Daoy (cell line): ENCODE results near the gene COL27A1. TPM values are rescaled to one million over a fixed set of nuclear protein-coding genes. Genes with fewer than 3 reads are reported as not detected.

Experiments
- DNase-seq: peaks from one replicate; pipeline ENCODE4 v3.0.0-alpha.2; 2015; ENCODE audit warnings: low read depth
- total RNA-seq: library from RNA; depleted of rRNA; stranded (reverse); fragments of >200 nt; shearing (Covaris generic); gene quantifications from 2 replicates; pipeline ENCODE4 v1.2.3, GENCODE V29; 2014

The COL27A1 gene
- total RNA-seq, 1 experiment from 2014 or later: 7.8 TPM

DNA sequence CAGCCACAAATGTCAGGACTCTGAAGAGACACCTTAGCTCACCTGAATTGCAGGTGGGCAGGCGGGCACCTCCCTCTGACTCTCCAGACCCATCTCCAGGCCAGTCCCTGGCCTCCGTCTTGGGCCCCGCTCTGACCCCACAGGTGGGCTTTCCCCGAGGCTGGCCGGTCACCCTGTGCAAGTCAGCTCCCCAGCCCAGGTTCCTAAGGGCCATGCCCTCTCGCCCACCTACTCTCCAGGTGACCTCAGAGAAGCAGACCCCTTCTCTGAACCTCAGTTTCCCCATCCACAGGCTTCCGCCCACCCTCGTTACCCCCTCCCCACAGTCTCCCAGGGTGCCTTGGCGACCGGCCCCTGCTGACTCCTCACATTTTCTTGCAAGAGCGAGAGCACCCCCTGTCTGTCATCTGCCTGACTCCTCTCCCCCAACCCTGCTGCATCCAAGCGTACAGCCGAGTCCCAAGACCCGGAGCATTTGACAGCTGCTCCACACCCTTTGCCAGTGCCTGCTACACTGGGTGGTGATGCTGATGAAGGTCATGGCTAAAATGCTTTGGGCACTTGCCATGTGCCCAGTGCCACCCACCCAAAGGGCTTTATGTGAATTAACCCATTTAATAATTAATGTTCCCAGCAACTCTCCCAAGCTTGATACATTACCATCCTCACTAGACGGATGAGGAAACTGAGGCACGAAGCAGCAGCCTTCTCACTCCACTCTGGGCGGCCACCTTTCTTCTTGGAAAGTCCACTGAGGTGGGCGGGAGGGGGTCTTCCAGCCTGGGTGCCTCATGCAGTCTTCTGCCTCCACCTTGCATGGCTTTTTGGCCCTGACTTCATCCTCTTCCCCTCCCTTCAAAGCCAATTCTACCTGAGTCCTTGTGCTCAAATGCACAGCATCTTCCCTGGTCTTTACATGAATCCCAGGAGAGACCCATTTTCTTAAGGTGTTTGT, 116.5 kb downstream of the COL27A1 start:
- DNase-seq: no peak

DNA sequence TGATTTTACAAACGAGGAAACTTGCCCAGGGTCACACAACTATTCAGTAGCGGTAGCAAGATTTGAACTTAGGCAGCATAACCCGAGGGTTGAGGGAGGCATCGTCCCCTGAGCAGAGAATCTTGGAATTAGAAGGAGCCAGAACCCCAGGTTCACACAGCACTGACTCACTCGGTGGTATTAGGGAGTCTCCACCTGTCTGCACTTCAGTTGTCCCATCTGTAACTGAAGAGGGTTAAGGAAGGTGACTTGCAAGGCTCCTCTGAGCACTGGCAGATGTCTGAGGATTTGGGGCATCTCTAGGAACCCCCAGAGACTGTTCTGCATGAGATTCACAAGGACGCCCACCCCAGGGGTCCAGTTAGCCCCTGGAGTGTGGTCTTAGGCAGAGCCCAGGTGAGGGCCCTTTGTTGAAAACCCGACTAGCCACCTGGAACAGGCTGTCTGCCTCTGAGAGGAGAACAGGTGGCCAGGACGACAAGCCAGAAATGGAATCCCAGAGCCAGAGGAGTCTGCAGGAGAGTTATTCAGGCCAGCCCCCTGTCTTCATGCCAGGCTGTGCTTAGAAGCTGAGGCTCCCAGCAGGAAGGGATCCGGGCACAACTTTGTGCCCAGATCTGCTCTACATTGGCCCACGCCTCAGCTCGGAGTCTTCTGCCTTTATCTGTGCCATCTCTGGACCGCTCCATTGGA, 117.5 kb downstream of the COL27A1 start:
- DNase-seq: no peak

DNA sequence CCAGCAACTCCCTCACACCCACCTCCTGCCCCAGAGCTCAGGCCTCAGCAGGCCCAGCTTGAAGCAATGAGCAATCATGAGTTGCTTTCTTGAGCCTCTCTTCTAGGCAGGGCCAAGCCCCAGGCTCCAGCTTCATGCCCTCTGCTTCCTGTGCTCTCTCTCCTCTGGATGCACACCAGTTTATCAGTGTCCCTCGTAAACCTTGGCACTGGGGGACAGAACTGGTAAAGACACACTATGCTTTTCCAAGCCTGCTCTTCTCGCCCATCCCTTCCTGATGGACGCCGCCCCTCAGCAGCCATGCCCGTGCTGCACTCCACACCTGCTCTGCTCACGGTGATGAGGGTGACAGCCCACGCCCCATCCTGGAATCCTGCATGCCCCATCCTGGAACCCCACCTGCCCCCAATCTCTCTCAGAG, 118.1 kb downstream of the COL27A1 start:
- peak; percentile 3 for DNase-seq

DNA sequence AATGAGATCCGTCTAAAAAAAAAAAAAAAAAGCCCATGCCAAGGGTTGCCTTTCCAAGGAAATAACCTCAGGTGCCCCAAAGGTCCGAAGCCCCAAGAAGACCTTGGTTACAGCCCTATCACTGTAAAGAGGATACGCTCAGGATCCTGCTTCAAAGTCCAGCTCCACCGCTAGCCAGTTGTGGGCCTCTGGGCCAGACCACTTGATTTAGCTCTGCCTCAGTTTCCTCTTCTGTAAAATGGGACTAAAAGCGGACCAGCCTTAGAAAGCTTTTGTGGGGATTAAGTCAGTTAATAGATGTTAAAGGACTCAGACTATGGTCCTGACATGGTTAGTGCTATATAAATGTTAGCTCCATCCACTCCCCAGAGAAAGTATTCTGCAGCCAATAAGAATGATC, 118.9 kb downstream of the COL27A1 start:
- no peak for DNase-seq

DNA sequence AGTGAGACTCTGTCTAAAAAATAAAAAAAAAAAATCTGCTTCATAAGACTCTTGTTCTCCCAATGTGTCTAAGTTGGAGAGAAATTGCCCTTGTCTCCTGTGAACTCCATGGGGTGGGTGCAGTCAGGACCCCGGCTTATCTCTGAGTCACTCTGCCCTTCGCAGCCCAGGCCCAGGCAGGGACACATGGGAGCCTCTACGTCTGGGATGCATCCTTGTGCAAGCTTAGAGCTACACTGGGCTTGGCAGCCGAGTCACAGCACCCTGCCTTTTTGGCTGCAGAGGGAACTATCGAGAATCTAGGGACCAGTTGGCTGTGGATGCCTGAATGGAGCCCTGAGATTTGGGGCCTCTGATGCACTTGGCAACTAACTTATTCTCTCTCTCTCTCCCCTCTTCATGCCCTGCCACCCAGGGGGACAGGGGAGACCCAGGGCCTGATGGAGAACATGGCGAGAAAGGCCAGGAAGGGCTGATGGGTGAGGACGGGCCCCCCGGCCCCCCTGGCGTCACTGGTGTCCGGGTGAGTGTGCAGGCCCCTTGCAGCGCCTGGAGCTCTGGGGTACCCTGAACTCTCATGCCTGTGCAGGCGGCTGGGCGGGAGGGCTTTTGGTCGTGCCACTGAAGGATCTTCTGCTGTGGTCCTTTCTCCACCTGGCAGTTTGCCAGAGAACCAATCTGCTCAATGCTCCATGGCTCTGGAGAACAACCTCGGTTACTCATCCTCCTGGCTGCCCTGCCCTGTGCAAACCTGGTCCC, 120.1 kb downstream of the COL27A1 start:
- peak; percentile 33 for DNase-seq

DNA sequence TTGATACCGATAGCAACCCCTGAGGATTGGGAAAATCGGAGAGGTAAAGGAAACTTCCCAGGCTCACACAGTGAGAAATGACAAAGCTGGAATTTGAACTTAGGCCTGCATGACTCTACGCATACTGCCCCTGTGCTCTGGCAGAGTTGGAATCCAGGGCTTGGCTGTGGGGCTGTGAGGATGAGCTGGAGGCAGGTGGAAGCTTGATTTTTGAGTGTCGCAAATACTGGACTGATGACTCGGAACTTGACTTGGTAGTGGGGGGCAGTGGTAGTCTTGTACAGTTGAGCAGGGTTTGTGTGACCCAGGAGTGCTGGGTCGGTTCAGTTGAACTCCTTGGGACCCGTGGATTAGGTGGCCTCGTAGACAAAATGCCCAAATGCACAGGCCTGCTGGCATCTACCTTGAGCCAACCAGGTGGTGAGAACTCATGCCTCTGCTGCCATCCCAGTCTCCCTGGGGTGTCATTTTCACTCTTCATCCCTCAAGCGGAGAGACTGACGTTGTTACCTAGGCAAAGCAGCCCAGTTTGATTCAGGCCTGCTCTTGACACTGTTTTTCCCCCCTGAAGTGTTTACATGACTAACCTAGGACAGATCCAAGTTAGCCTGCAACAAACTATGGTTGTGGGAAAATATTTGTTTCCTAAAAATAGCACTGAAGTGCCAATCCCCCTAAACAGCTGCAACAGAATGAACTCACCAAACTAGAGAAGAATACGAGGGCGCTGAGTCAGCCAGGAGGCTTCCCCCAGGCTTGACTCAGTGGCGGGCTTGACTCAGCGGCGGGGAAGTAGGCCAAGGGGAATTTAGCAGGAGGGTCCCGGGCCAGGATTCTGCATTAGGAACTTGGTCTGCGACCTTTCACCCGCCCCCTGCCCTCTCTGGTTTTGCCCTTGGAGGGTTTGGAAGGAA, 121.8 kb downstream of the COL27A1 start:
- peak; percentile 93 for DNase-seq

DNA sequence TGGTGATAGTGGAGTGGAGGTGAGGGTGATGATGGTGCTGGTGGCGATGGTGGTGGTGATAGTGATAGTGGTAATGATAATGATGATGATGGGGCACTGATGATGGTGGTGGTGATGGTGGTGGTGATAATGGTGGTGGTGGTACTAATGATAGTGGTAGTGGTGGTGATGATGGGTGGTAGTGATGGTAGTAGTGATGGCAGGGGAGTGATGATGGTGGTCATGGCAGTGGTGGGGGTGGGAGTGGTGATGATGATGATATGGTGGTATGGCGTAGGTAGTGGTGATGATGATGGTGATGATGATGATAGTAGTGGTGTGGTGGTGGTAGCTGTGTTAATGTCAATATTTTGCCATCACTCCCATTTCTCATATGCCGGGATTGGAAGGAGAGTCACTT, 123.0 kb downstream of the COL27A1 start:
- DNase-seq: no peak

DNA sequence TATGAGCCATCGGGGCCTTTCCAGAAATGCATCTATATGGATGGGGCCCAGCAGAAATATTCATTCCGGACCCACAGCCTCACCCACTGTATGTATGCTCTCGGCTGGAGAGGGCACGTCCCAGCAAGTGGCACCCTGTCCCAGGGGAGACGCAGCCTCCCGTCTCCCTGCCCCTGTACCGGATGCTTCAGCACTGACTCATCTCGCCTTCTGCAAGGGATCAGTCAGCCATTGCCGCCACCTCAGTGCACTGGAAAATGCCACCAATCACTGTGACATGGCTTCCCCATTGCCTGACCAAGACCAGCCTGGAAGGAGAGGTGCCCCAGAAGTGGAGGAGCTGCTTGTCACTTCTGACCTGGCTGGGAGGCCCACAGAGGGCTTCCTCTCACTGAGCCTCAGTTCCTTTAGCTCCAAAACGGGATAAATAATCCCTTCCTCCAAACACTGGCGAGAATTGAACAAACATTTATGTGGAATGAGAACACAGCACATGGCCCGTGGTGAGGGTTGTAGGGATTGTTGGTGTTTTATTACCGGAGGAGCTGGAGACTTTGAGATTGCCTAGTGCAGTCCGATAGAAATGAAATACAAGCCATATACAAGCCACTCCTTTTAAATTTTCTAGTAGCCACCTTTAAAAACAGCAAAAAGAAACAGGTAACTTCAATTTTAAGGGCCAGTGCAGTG, 123.7 kb downstream of the COL27A1 start:
- DNase-seq: peak; percentile 90

DNA sequence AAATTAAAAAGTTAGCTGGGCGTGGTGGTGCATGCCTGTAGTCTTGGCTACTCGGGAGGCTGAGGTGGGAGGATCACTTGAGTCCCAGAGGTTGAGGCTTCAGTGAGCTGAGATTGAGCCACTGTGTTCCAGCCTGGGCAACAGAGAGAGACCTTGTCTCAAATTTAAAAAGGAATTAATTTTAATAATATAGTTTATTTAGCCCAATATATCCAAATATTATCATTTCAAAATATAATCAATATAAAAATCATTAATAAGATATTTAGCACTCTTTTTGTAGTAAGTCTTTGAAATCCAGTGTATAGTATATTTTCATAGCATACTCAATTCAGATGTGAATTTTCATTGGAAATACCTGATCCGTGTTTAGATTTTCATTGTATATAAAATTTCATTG, 124.4 kb downstream of the COL27A1 start:
- DNase-seq: no peak

DNA sequence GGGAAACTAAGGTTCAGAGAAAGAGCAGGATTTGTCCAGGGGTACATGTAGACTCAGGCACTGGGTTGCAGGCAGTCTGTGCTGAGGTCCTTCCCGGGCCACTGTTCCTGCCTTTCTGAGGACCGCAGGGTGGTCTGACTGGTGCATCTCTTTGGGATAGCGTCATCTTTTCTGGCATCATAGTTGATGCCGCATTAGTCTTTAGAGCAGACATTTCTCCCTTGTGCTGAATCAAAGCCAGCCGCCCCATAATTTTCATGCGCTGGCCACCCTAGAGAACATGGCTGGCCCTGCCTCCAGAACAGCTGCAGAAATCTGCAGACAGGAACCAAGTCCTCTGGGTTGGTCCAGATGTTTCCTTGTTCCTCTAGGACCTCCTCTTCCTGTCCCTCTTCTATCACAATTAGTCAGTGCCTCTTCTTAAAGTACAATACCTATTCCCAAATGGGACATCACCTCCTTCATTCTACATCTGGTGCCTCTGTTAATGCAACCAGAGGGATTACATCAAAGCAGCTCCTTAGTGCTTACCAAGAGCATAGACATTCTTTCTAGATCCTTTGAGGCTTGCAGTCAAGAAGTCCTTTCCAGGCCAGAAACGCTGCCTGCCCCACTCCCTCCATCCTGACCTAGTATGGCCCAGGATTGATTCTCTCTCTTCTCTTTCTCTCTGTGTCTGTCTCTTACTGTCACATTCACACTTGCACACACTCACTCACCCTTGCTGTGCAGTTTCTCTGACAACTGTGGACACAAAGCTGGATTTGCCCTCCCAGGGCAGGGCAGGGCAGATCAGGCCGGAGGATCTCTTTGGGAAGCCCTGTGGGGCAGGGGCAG, 125.5 kb downstream of the COL27A1 start:
- DNase-seq: peak; percentile 0

DNA sequence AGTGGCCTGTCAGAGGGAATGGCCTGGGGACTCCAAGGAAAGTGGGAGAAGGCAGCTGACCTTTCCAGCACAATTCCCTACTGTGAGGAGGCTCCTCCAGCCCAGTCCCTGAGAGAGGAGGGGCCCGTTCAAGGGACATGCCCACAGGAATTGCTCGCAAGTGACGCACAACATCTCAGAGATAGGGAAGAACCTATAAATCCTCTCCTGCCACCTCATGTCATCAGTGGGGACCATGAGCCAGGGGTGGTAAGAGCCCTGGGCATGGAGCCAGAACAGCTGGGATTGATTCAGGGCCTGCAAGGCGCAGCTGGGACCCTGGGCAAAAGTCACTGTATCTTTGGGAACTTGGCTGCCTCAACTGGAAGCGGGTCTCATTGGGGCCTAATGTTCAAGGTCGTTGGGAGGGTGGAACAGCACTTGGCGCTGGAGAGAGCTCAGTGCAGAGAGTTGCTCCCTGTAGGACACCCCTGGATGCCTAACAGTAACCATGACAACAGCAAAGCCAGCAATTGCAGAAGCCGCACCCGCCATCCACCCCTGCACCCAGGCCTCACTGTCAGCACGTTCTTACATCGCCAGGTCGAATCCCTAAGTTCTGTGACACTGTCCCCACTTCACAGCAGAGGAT, 126.3 kb downstream of the COL27A1 start:
- DNase-seq: peak; percentile 70

DNA sequence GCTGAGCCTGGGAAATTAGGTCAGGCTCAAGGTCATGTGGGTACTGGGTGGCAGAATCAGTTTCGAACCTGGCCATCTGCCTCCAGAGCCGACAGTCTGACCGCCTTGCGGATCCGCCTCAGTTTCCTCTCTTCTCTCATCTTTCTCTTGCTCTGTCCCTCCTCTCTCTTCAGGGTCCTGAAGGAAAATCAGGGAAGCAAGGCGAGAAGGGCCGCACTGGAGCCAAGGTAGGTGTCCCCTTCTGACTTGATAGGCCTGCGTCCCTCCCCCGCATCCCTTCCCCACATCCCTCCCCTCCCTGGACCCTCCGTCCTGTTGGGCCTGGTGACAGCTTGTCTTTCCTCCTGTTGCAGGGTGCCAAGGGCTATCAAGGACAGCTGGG, 126.8 kb downstream of the COL27A1 start:
- no peak for DNase-seq

DNA sequence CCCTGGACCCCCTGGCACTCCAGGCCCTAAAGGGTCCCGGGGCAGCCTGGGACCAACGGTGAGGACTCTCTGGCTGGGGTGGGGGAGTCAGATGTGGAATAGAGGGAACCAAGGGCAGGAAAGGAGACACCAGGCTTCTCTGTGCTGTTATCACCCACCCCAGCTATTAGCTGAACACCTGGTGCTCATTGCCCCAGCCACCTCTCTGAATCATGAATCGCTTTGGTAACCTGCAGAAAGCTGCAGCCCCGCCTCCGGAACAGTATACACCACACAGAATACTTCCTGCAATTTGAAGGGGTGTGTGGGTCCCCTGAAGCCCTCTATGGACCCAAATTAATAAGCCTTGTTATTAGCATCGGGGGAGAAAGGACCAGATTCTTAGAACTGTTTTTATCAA, 127.2 kb downstream of the COL27A1 start:
- DNase-seq: peak; percentile 17

DNA sequence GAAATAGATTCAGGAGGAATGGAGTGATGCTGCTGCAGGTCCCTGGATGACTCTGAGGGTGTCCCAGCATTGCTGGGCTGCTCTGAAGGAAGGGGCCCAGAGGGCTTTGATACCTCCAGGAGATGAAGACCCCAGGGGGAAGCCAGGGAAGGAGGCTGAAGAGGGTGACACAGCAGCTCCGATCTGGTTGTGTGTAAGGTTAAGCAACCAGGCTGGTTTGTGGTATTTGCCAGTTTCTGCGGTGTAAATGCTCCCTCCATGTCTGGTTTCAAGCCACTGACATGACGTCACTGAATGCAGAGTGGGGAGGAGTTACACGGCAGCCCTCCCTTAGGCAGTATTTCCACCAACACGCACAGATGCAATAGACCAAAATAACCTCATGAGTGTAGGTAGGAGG, 127.6 kb downstream of the COL27A1 start:
- DNase-seq: peak; percentile 89

DNA sequence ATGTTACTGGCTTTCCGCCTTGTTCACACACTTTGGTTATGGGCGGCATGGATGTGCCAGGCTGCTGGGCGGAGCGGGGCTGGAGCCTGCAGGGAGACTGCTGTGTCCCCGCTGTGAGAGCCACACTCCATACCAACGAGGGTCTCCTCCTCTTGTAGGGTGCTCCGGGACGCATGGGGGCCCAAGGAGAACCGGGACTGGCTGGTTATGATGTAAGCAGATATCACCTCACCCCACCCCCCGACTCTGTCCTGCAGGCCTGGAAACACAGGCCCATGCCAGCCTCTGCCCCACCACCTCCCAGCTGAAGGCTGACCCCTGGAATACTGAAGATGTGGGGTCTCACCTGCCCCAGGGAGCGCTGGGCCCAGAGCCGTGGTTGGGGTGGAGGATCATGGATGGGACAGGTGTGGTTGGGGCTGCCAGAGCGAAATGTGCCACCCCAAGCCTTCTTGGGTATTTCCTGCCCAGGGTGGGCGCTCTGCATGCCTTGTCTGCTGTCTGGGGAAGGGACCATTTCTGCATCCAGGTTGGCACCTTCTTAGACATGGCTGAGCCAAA, 128.3 kb downstream of the COL27A1 start:
- peak; percentile 9 for DNase-seq

DNA sequence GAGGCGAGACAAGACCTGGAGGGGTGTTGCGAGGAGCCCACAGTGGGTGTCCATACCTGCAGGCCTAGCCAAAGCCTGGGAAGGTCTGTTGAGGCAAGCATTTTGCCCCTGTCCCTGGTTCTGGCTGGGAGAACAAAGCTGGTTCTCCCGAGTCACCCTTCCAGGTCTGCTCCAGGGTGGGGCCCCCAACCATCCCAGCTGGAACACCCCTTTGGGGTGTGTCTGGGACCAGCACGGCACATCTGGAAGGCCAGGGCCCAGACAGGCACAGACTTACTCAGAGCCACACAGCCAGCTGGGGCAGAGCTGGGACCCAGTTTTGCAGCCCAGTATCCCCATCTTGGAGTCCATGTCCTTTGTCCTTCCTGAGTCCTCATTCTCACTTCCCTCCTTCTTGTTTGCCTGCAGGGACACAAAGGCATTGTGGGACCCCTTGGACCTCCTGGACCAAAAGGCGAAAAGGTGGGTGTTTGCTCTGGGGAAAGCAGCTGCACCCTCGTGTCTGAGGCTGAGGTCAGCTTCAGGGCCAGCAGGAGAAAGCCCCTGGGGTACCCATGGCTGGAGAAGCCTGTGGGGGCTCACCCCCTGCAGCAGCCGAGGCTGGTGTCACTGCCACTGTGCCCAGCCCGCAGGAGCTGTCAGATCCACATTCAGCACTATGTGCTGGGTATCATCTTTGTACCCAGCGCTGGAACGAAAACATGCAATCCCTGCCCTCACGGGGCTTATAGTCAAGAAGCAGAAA, 129.2 kb downstream of the COL27A1 start:
- peak; percentile 4 for DNase-seq

DNA sequence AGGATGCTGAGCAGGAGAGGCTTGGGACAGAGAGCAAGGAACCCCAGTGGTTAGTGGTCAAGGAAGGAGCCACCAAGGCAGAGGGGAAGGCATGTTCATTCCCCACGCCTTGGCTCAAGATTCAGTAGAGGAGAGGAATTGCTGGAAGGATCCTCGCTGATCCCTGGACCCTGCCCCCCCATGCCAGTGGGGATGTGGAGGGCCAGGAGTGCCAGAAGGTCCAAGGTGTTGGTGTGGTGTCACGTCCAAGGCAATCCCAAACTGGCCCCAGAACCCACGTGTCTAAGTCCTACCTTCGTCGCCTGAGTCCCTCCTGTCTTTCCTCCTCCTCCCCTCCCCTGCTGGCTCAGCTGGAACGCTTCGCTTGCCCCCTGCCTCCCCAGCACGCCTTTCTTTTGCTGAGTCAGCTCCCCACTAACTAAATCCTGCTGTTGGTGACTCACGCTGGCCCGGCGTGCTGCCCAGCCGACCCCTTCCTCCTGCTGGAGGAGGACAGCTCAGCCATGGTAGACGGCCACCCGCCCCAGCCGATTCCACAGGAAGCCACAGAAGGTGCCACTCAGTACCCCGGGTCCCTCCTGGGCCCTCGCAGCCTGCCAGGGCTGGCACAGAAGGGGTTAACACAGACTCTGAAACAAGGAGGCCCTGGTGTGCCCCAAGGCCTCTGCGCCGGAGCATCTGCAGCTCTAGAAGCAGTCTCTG, 130.0 kb downstream of the COL27A1 start:
- peak; percentile 95 for DNase-seq
